ENCODE measurements around the gene ZNF662. TPM values are rescaled to one million over a fixed set of nuclear protein-coding genes. Genes with fewer than 3 reads are reported as not detected.

The ZNF662 gene
- total and polyA plus RNA-seq, 9 of the 15 experiments (the other 6 are each of a cell fraction or from before 2014, with no cell fraction given), result 0.07 to 0.55 (median 0.27) TPM

DNA sequence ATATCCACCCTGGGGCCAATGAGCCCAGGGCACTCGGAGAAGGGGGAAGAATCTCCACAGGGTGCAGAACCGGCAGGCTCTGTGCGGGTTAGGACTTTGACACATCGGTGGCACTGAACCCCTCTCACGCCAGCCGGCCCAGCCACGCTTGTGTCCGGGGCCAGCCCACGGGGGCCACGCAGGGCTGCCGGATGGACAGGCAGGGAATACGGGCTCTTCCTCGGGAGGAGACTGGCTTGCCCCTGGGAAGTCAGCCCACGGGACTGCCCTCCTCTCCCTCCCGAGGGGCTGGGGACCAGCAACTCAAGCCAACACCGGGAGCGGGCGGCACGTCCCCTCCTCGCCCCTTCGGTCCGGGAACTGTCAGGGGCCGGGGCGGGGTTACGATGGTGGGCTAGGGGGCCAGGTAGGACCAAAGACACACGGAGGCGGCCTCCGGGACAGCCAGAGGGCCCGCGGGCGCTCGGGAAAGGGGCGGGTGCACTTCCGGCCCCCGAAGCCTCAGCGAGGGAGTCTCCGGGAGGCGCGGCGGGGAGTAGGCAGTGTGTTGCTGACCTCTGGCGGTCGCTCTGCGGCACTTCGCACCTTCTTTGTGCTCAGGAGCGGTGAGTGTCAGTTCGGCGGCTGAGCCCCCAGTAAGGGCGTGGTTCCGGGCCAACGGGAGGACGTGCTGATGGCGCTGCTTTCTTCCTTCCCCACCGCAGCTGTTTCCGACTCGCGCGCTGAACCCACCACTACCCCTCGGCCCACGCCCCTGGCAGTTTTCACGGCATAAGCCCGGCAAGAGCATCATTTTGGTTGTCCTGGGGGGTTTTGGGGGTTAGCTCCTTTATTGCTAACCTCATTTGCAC is 25.1 kb upstream of the ZNF662 start (continued):
- TF ChIP-seq, protein P1, sequence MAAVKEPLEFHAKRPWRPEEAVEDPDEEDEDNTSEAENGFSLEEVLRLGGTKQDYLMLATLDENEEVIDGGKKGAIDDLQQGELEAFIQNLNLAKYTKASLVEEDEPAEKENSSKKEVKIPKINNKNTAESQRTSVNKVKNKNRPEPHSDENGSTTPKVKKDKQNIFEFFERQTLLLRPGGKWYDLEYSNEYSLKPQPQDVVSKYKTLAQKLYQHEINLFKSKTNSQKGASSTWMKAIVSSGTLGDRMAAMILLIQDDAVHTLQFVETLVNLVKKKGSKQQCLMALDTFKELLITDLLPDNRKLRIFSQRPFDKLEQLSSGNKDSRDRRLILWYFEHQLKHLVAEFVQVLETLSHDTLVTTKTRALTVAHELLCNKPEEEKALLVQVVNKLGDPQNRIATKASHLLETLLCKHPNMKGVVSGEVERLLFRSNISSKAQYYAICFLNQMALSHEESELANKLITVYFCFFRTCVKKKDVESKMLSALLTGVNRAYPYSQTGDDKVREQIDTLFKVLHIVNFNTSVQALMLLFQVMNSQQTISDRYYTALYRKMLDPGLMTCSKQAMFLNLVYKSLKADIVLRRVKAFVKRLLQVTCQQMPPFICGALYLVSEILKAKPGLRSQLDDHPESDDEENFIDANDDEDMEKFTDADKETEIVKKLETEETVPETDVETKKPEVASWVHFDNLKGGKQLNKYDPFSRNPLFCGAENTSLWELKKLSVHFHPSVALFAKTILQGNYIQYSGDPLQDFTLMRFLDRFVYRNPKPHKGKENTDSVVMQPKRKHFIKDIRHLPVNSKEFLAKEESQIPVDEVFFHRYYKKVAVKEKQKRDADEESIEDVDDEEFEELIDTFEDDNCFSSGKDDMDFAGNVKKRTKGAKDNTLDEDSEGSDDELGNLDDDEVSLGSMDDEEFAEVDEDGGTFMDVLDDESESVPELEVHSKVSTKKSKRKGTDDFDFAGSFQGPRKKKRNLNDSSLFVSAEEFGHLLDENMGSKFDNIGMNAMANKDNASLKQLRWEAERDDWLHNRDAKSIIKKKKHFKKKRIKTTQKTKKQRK (IDR thresholded peaks at IDR 0.05; ENCODE audit: borderline replicate concordance, low read depth, low read length), result no peak
- TF ChIP-seq, protein P2, sequence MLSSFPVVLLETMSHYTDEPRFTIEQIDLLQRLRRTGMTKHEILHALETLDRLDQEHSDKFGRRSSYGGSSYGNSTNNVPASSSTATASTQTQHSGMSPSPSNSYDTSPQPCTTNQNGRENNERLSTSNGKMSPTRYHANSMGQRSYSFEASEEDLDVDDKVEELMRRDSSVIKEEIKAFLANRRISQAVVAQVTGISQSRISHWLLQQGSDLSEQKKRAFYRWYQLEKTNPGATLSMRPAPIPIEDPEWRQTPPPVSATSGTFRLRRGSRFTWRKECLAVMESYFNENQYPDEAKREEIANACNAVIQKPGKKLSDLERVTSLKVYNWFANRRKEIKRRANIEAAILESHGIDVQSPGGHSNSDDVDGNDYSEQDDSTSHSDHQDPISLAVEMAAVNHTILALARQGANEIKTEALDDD (IDR thresholded peaks at IDR 0.05), result no peak
- TF ChIP-seq, protein P3, sequence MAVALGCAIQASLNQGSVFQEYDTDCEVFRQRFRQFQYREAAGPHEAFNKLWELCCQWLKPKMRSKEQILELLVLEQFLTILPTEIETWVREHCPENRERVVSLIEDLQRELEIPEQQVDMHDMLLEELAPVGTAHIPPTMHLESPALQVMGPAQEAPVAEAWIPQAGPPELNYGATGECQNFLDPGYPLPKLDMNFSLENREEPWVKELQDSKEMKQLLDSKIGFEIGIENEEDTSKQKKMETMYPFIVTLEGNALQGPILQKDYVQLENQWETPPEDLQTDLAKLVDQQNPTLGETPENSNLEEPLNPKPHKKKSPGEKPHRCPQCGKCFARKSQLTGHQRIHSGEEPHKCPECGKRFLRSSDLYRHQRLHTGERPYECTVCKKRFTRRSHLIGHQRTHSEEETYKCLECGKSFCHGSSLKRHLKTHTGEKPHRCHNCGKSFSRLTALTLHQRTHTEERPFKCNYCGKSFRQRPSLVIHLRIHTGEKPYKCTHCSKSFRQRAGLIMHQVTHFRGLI (CRISPR knock-in tag; IDR thresholded peaks at IDR 0.05), result no peak
- TF ChIP-seq NFIC (IDR thresholded peaks at IDR 0.05) (no peak), POLR2A (conservative IDR thresholded peaks at IDR 0.05) (peak; percentile 40), NCOA6 (IDR thresholded peaks at IDR 0.05) (no peak), TBP (optimal IDR thresholded peaks at IDR 0.05; ENCODE audit: low read depth, low read length) (no peak), SMAD2 (IDR thresholded peaks at IDR 0.05; ENCODE audit: low read depth, low read length) (no peak), ILF3 (IDR thresholded peaks at IDR 0.05; ENCODE audit: borderline replicate concordance) (no peak), ZNF143 (CRISPR knock-in tag; IDR thresholded peaks at IDR 0.05) (0 out of 2 replicates have a peak, but pooled peaks have one; percentile 36)
- TF ChIP-seq, protein P4, sequence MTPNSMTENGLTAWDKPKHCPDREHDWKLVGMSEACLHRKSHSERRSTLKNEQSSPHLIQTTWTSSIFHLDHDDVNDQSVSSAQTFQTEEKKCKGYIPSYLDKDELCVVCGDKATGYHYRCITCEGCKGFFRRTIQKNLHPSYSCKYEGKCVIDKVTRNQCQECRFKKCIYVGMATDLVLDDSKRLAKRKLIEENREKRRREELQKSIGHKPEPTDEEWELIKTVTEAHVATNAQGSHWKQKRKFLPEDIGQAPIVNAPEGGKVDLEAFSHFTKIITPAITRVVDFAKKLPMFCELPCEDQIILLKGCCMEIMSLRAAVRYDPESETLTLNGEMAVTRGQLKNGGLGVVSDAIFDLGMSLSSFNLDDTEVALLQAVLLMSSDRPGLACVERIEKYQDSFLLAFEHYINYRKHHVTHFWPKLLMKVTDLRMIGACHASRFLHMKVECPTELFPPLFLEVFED (CRISPR knock-in tag; conservative IDR thresholded peaks at IDR 0.05), result no peak
- TF ChIP-seq, protein P5, sequence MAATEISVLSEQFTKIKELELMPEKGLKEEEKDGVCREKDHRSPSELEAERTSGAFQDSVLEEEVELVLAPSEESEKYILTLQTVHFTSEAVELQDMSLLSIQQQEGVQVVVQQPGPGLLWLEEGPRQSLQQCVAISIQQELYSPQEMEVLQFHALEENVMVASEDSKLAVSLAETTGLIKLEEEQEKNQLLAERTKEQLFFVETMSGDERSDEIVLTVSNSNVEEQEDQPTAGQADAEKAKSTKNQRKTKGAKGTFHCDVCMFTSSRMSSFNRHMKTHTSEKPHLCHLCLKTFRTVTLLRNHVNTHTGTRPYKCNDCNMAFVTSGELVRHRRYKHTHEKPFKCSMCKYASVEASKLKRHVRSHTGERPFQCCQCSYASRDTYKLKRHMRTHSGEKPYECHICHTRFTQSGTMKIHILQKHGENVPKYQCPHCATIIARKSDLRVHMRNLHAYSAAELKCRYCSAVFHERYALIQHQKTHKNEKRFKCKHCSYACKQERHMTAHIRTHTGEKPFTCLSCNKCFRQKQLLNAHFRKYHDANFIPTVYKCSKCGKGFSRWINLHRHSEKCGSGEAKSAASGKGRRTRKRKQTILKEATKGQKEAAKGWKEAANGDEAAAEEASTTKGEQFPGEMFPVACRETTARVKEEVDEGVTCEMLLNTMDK (IDR thresholded peaks at IDR 0.05; ENCODE audit: borderline replicate concordance, insufficient read depth, low read depth, low read length, poor library complexity, severe bottlenecking), result peak; percentile 42
- TF ChIP-seq, protein P6, sequence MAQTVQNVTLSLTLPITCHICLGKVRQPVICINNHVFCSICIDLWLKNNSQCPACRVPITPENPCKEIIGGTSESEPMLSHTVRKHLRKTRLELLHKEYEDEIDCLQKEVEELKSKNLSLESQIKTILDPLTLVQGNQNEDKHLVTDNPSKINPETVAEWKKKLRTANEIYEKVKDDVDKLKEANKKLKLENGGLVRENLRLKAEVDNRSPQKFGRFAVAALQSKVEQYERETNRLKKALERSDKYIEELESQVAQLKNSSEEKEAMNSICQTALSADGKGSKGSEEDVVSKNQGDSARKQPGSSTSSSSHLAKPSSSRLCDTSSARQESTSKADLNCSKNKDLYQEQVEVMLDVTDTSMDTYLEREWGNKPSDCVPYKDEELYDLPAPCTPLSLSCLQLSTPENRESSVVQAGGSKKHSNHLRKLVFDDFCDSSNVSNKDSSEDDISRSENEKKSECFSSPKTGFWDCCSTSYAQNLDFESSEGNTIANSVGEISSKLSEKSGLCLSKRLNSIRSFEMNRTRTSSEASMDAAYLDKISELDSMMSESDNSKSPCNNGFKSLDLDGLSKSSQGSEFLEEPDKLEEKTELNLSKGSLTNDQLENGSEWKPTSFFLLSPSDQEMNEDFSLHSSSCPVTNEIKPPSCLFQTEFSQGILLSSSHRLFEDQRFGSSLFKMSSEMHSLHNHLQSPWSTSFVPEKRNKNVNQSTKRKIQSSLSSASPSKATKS (CRISPR knock-in tag; IDR thresholded peaks at IDR 0.05), result no peak

Measured in K562 (cell line).